Measurements from ENCODE around the gene ALKBH2. TPM values are rescaled to one million over a fixed set of nuclear protein-coding genes. Genes with fewer than 3 reads are reported as not detected.

Gene ALKBH2
- polyA plus RNA-seq, 1 donor from 2014 or later: 44.0 TPM

GRCh38 chr12:109116611-109116949, 23.3 kb upstream of the ALKBH2 start:
- no peak overlapping the region for H3K27ac ChIP-seq (ENCODE audit: low read length)
- H3K4me3 ChIP-seq (ENCODE audit: low read length): no peak overlapping the region
- H3K9ac ChIP-seq (ENCODE audit: low read length): no peak overlapping the region
- H3K27me3 ChIP-seq (ENCODE audit: insufficient read depth, low read depth, low read length): no peaks in the 10 kb centered on the region
- no peaks in the 10 kb centered on the region for H4K20me1 ChIP-seq (ENCODE audit: insufficient read depth)
- no peaks in the 10 kb centered on the region for H3K79me2 ChIP-seq (replicated peaks; ENCODE audit: insufficient read depth, low read length)
- no peaks in the 10 kb centered on the region for H3K9me3 ChIP-seq (ENCODE audit: low read length)
- H3K9me2 ChIP-seq (ENCODE audit: insufficient read depth, low read length): no peaks in the 10 kb centered on the region
- no peaks in the 10 kb centered on the region for H3K36me3 ChIP-seq (ENCODE audit: insufficient read depth, low read length)
- no peak overlapping the region for H2AFZ ChIP-seq (ENCODE audit: low read depth, low read length)
- TF ChIP-seq SMC3 (conservative IDR thresholded peaks at IDR 0.05; ENCODE audit: poor library complexity): no peak
- no peak for TF ChIP-seq MXI1 (conservative IDR thresholded peaks at IDR 0.05; ENCODE audit: poor library complexity, severe bottlenecking)
- no peak for TF ChIP-seq EP300 (conservative IDR thresholded peaks at IDR 0.05; ENCODE audit: poor library complexity, severe bottlenecking)
- no peak for TF ChIP-seq POLR2AphosphoS5 (IDR thresholded peaks at IDR 0.05)
- no peak for TF ChIP-seq RAD21 (conservative IDR thresholded peaks at IDR 0.05)
- TF ChIP-seq TAF1 (IDR thresholded peaks at IDR 0.05; ENCODE audit: low read depth): no peak
- no peak for TF ChIP-seq EZH2 (IDR thresholded peaks at IDR 0.05; ENCODE audit: borderline replicate concordance, insufficient read depth, low read length, poor library complexity, severe bottlenecking)
- no peak for TF ChIP-seq REST (IDR thresholded peaks at IDR 0.05; ENCODE audit: borderline replicate concordance)
- TF ChIP-seq, protein P1, sequence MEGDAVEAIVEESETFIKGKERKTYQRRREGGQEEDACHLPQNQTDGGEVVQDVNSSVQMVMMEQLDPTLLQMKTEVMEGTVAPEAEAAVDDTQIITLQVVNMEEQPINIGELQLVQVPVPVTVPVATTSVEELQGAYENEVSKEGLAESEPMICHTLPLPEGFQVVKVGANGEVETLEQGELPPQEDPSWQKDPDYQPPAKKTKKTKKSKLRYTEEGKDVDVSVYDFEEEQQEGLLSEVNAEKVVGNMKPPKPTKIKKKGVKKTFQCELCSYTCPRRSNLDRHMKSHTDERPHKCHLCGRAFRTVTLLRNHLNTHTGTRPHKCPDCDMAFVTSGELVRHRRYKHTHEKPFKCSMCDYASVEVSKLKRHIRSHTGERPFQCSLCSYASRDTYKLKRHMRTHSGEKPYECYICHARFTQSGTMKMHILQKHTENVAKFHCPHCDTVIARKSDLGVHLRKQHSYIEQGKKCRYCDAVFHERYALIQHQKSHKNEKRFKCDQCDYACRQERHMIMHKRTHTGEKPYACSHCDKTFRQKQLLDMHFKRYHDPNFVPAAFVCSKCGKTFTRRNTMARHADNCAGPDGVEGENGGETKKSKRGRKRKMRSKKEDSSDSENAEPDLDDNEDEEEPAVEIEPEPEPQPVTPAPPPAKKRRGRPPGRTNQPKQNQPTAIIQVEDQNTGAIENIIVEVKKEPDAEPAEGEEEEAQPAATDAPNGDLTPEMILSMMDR (IDR thresholded peaks at IDR 0.05; ENCODE audit: poor library complexity, severe bottlenecking): no peak
- no peaks in the 10 kb centered on the region for H3F3A ChIP-seq (ENCODE audit: insufficient read depth, low read length, poor library complexity, severe bottlenecking)
- no peak overlapping the region for H3K4me2 ChIP-seq (ENCODE audit: low read length)

- Histone ChIP-seq H3K9ac (ENCODE audit: low read length) (no peak within 1 kb of the TSS), H3K9me2 (ENCODE audit: insufficient read depth, low read length) (no peaks in the 10 kb centered on the region), H3K79me2 (replicated peaks; ENCODE audit: insufficient read depth, low read length) (no peaks in the 10 kb centered on the region), H3K27ac (ENCODE audit: low read length) (no peak within 1 kb of the TSS), H3F3A (ENCODE audit: insufficient read depth, low read length, poor library complexity, severe bottlenecking) (no peaks in the 10 kb centered on the region), H3K4me2 (ENCODE audit: low read length) (no peak within 1 kb of the TSS), H2AFZ (ENCODE audit: low read depth, low read length) (no peak within 1 kb of the TSS), H3K27me3 (ENCODE audit: insufficient read depth, low read depth, low read length) (no peaks in the 10 kb centered on the region), H3K36me3 (ENCODE audit: insufficient read depth, low read length) (no peaks in the 10 kb centered on the region), H3K9me3 (ENCODE audit: low read length) (no peaks in the 10 kb centered on the region), H3K4me3 (ENCODE audit: low read length) (no peak within 1 kb of the TSS), H4K20me1 (ENCODE audit: insufficient read depth) (no peaks in the 10 kb centered on the region)
- no peak for TF ChIP-seq POLR2AphosphoS5 (IDR thresholded peaks at IDR 0.05)
- no peak for TF ChIP-seq MXI1 (conservative IDR thresholded peaks at IDR 0.05; ENCODE audit: poor library complexity, severe bottlenecking)
- TF ChIP-seq EZH2 (IDR thresholded peaks at IDR 0.05; ENCODE audit: borderline replicate concordance, insufficient read depth, low read length, poor library complexity, severe bottlenecking): no peak
- TF ChIP-seq, protein P1 (IDR thresholded peaks at IDR 0.05; ENCODE audit: poor library complexity, severe bottlenecking): no peak
- no peak for TF ChIP-seq REST (IDR thresholded peaks at IDR 0.05; ENCODE audit: borderline replicate concordance)
- TF ChIP-seq EP300 (conservative IDR thresholded peaks at IDR 0.05; ENCODE audit: poor library complexity, severe bottlenecking): no peak
- TF ChIP-seq RAD21 (conservative IDR thresholded peaks at IDR 0.05): no peak
These were observed 22.7 kb upstream of the ALKBH2 start, which contains the start of gene ACACB for GRCh38 chr12:109115758-109116610. Gene ACACB, plus strand, starts transcription at chr12:109116587. Its CDS starts 22,819 bp downstream, at chr12:109139406.

Measured in neural cell (in vitro differentiated cells).